Skeletal muscle cell (primary cell): ENCODE measurements around the gene FIBIN.
"Not testable (repeated sequence)": the region's sequence is repeated elsewhere in the genome, so short reads cannot be mapped to it uniquely, and the experiment has no call there.

ENCODE experiments used
- DNase-seq: peaks from one replicate; pipeline ENCODE4 v3.0.0-alpha.2; 2010; ENCODE audit warnings: low read depth
- H3K4me3 ChIP-seq: 2 replicates; pipeline ENCODE4 v1.5.1; 2011; ENCODE audit warnings: low read depth, mild to moderate bottlenecking, control low read depth, low read length, moderate library complexity

The FIBIN gene

DNA sequence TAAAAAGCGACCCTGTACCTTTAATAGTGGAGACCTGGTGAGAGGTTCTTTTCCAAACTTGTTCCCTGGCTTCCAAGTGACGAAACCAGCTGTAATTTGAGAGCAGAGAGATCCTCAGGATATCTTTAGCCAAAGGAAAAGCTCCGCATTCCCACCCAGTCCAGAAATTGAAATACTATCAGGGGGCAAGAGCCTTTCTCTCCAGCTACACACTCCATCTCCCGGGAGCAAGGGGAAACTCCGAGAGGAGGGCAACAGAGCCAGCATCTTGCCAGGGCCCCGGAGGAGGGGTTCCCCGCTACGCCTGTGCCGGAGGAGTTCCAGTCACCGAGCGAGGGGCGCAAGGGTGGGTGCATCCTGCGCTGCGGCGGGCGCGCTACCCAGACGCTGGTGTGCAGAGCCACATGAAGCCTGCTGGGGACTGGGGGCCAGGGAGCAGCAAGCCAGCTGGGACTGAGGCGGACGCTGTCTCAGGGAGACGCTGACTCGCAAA lies at the start of gene FIBIN:
Gene FIBIN (plus strand): TSS at position 148 of the 493 bp plus-strand sequence. CDS start 415 bp downstream, outside the sequence.
- peak within 1 kb of the TSS; percentile 81 for H3K4me3 ChIP-seq
- no peak for DNase-seq

DNA sequence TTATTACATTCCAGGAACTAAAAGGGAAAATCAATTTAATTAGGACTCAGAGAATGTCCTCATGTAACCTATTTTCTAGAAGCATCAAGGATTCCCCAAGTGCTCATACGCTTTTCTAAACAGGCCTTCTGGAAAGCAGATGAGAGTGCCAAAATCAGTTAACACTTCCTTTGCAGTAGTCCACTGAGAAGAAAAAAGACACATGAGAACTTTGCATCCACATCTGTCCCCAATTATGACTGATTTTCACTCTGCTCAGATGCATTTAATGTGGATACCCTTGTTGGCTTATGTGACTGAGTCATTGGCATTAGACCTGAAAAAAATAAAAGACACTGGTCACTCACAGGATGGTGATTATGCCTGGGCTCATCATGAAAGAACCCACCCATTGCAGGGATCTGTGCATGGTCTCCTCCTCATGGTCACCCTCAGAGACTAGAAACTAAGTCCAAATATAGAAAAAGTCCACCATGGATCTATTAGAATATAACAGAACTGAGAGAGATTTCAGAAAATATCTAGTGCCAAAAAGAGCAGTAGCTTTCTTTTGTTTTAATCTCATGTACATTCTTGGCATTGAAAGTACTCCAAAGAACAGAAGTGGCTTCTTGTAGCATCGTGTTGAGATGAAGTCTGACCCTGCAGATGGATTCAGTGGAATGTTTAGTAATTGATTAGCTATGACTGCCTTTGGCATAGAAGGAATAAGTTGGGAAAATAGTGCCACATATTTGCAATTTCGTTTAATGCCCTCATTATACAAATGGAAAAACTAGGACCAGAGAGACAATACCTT lies 48.8 kb upstream of the FIBIN start:
- no peak overlapping the region for H3K4me3 ChIP-seq
- peak; percentile 41 for DNase-seq

DNA sequence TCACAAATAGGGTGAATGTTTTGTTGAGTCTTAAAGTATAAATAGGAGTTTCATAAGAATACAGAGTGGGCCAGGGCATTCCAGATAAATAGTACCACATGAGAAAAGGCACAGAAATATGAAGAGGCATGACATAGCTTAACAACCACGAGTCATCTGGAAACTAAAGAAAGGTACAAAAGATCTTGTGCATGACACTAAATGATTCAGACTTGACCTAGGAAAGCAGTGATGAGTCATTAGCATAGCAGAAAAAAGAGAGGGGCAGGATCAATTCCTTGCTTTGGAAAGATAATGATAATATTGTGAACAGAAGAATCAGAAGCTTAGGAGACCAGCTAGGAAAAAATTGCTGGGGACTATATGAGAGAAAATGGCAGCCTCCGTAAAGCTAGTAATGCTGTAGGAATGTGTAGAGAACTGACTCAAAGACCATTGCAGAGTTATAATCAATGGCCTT lies 47.6 kb upstream of the FIBIN start:
- peak; percentile 79 for DNase-seq

DNA sequence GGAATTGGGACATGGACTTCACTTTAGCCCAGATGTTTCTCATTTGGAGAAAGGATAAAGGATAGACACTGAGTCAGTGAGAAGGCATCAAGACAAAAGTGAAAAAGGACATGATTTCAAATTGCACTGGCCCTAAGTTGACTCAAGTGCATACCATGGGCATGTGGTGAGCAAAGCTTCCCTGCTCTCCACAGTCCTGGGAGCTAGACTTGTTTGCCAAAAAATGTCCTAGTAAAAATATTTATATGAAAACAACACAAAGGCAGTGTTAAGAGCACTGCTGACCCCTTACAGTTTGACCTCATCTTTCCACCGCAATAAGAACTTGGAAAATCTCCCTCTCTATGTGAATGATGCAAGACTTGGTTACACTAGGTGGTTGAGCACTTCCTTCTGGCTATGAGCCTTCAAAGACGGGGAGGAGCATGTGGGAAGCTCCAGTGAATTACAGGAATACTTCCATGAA lies 46.5 kb upstream of the FIBIN start:
- peak; percentile 100 for DNase-seq
- H3K4me3 ChIP-seq: no peak overlapping the region

More for the DNA sequence above, 47.6 kb upstream of the FIBIN start:
- no peak overlapping the region for H3K4me3 ChIP-seq

DNA sequence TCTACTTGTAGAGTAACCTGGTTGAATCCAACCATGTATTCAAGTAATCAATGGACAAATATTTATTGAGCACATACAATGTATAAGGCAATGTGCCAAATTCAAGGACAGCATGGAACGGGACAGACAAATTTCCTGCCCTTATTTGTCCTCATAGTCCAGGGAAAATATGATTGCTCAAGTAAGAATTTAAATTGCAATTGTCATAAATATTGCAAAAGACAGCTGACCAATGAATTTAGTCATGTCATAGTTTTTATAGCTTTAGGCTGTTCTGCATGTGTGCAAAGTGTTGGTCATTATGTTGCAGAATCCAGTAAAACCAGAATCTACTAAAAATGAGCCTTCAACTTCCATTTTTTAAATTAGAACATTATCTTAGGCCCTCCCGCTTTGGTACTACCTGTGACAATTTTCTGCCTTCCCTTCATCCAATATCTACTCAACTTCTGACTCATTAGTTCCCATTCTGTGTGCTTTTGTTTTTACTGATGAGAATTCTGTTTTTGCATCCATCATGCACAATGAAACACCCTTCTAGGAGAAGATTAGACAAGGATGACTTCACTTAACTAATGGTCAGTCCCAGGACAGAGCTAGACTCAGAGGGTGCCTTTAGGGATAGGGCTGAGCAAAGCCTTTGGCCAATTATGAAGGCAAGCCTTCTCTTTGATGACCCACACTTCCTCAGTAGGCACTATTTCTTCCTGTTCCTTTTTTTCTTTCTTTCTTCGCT lies 45.8 kb upstream of the FIBIN start:
- peak; percentile 41 for DNase-seq

DNA sequence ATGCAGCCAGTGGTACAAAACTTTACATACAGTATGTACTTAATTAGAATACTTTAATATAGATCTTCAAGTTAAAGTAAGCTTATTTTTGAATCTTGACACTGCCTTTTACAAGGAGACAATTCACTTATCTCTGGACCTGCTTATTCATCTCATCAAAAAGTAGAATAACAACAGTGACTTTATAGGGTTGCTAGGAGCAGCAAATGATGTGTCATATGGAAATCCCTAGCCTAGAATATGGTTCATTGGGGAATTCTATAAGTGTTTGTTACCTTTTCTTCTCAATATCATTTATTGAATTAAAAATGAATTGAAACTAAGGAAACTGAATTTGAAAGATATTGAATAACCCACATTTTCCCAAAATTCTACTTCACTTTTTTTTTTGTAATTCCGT lies 45.0 kb upstream of the FIBIN start:
- DNase-seq: no peak
- no peak overlapping the region for H3K4me3 ChIP-seq

More for the DNA sequence above, 45.8 kb upstream of the FIBIN start:
- H3K4me3 ChIP-seq: no peak overlapping the region

DNA sequence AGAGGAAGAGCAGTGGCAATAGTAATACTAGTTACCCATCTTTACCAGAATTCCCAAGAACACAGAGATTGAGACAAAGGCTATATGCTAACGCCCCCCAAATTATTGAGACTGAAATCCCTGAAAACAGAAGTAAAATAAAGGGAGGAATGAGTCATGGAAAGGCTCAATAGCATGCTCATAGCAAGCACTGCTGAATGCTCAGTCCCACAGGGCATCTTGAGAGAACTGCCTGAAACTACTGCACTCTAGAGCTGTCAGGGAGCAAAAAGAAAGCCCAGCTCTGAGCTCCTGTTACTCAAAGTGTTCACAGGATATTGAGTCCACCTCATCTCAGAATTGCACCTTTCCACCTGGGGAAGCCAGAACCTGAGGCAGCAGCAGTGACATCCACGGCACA lies 44.1 kb upstream of the FIBIN start:
- DNase-seq: peak; percentile 58
- H3K4me3 ChIP-seq: no peak overlapping the region

DNA sequence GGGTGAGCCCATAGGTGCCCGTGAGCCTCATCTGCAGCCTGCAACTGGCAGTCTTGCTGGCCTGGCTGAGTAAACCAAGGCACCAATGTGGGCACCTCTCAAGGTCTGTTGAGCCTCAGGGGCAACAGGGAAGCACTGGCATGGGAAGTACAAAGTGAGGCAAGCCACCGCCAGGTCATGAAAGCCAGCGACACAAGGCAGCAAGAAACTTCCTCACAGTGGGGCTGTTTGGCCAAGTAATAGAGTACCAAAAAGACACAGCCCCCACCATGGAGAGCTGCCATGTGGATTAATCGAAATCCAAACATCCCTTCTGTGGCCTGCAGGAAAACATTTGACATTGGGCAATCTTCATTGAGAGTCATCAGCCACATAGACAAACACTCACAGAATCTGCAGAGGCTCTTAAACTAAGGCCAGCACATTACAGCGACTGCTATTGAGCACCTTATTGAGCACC lies 43.6 kb upstream of the FIBIN start:
- no peak overlapping the region for H3K4me3 ChIP-seq
- DNase-seq: peak; percentile 80

DNA sequence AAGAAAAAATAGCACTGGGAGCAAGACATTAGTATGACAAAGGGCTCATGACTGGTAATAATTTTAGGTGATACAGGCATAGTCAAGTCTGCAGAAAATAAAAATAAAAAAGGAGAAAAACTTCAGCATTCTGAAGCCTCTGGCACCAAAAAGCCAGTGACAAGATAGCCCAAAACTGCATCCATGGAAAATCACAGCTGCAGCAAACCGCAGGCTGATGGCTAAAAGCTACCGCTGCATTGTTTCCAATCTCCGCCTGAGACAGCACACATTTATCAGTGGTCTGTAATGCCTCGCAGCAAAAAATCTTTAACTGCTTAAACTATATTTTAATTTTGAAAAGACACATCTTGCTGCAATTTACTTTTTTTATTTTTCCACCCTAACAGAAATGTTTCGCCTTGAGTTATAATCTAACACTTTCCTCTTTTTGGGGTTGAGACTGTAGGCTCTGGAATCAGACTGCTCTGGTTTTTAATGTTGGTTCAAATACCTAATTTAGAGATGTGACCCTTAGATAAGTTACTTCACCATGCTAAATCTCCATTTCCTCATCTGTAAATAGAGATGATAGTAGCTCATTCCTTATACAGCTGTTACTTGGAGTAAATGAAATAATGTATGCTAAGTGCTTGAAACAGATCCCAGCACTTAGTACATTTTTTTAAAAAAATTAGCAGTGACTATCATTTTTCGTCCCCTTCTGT lies 42.0 kb upstream of the FIBIN start:
- no peak for DNase-seq
- no peak overlapping the region for H3K4me3 ChIP-seq

DNA sequence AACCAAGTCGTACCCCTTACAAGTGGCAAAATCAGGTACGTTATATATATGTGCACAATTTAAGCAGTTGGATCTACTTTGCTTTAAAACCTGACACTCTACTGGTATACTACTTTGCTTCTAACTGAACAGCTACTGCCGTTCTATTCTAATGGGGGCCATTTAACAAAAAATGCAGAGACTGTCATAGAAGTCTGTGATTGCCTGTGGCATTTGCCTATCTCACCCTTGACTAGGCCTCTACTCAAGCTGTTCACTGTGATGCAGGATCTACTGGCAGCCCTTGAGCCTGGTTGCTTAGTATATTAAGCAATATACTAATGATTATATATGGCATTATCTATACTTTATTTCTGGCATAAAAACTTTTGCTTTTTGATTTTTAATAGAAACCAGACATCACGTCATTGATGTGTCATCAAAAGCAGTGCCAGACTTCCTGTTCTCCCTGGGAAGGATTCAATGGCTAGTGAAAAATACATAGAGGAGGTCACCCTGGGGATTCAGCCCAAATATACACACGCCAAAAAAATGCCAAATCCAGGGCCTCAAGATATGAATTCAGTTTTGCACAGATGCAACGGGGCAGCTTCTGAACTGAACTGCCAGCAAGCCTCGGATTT lies 40.0 kb upstream of the FIBIN start:
- DNase-seq: no peak
- no peak overlapping the region for H3K4me3 ChIP-seq

DNA sequence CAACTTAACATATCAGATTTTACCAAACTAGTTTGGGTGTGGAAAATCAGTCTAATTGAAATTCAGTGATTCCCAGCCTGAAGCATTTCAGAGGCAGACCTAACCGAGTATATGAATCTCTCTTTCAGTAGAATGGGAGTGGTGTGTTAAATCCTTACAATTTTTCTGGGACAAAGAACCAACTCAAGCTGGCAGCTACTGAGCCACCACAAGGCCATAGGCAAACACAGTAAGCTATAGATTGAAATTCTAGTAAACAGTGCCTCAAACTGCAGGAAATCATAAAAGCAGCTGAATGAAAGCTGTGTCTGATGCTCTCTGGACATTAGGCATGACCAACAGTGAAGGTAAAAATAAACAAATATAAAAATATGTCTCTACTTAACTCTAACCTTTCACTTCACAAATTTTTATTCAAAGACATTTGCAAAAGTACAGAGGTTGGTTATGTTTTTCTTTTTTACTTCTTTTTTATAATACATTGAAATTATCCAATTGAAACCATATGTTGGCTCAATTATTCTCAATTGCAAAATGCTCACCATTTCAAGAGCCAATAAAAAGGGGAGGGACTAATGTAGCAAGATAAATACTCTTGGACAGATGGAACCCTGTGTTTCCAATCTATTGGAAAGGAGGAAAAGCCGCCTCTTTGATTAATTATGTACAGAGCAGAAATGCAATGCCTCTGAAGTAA lies 35.8 kb upstream of the FIBIN start:
- no peak for DNase-seq
- H3K4me3 ChIP-seq: no peak overlapping the region

DNA sequence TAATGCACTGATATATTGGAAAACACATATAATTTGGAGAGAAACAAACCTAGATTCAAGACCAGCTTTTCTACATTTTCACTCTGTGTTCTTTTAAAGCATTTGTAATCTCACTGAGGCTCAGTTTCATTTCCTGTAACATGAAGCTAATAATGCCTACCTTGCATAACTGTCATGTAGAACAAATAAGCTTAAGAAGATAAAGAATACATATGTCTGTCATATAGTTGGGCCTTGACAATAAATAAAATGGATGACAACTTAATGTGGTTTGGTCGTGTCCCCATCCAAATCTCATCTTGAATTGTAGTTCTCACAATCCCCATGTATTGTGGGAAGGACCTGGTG lies 35.2 kb upstream of the FIBIN start:
- H3K4me3 ChIP-seq: no peak overlapping the region
- no peak for DNase-seq

DNA sequence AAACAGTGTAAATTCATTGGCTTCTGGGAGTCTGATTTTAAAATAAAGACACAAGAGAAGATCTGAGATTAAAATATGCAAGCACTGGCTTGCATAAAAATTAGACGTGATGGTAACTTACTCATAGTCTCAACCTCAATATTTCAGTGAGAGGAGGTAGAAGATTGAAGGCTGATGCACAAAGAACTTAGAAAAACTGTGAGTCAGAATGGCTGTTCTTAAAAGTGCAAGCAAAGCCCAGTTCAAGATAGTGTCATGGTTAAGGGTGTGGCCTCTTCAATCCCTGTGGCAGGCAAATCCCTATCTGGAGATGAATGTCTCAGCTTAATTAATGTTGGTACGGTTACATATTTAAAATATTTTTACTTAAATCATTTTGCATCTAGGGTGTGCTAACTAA lies 33.6 kb upstream of the FIBIN start:
- DNase-seq: no peak
- no peak overlapping the region for H3K4me3 ChIP-seq

DNA sequence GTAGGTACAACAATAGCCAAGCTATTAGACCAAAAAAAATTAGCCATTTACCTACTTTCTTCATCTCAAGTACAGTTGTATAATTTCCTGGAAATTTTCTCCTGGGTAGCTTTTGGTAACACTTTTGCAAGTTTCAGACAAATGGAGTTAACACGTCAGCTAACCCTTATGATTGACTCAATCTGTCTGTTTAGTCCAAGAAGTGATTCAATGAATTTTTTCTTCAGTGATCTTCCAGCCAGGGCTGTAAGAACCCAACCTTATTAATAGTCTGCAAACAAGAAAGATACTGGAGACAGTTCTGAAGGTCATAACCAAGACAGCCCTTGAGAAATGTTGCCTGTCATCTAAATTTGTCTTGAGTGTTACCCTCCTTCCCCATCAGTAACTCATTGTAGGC lies 30.1 kb upstream of the FIBIN start:
- DNase-seq: no peak
- H3K4me3 ChIP-seq: no peak overlapping the region

DNA sequence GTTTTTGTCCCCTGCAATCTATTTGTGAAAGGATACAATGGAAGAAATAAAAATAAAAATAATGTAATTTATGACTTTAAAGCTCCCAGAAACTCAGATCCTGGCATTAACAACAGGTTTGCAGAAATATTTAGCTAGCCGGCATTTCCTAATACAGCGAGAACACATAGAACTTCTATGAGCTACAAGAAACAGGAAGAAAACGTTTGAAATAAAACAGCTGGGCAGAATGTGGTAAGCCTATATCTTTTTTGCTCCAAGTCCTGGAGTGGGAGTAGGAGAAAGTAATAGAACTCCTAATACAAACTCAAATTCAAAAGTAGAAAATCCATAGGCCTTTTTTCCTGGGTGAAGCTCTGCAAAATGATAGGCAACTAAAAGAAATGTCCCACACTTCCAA lies 29.6 kb upstream of the FIBIN start:
- no peak overlapping the region for H3K4me3 ChIP-seq
- no peak for DNase-seq

DNA sequence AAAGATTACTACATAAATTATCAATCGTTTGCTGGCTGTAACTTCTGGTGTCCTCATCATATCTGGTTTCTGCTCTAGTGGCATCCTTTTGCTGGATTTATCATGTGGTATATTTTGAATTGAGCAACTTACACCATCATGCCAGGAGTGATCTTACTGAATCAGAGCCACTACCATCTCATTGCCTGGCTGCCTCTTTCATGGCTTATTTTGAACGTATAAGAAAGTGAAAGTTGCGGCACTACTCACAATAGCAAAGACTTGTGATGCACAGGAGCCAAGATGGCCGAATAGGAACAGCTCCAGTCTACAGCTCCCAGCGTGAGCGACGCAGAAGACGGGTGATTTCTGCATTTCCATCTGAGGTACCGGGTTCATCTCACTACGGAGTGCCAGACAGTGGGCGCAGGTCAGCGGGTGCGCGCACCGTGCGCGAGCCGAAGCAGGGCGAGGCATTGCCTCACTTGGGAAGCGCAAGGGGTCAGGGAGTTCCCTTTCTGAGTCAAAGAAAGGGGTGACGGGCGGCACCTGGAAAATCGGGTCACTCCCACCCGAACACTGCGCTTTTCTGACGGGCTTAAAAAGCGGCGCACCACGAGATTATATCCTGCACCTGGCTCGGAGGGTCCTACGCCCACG lies 28.9 kb upstream of the FIBIN start:
- not testable (repeated sequence) for DNase-seq

DNA sequence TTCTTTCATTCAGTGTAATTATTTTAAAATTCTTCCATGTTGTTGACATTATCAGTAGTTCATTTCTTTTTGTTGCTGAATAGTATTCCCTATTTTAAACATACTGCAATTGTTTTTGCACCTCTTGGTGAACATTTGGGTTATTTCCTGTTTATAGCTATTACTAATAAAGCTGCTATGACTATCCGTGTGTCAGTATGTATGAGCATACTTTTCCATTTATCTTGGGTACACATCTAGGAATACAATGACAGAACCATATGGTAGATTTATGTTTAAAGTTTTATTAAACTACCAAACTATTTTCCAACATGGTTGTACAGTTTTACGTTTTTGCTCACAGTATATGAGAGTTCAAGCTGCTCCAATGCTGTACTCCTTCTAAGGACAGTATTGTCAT lies 22.0 kb upstream of the FIBIN start:
- no peak for DNase-seq
- H3K4me3 ChIP-seq: no peak overlapping the region

More for the DNA sequence above, 28.9 kb upstream of the FIBIN start:
- not testable (repeated sequence) for H3K4me3 ChIP-seq

DNA sequence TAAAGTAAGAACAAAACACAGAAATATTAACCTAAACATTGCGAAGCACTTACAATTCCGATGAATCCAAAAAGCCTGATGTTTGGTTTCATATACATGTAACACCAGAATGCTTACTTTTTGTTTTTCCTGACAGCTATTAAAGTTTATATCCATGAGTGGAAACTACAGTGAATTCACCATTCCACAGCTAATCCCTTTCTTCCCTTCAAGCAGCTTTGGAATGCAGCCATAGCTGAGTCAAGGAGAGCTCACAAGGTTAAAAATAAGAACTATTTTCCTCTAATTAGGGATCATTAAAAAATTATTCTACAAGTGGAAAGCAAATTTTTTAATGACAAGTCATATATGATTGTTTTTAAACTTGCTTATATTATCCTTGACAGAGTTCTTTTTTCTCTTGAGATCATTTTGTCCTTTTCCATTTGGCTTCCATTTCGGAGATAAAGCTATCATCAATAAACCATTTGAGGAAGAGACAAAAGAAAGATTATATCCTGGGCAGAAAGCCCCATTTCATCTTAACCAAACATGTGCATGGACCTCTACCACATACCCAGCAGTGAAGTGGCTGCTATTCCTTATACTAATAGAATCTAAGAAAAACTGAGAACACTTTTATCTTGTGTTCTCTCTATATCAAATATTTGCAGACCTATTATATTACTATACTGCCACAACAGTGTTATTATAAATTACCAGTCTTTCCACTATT lies 19.7 kb upstream of the FIBIN start:
- no peak for DNase-seq

More for the DNA sequence above, 19.7 kb upstream of the FIBIN start:
- no peak overlapping the region for H3K4me3 ChIP-seq
